Measurements from ENCODE around the gene RAB8A.

The RAB8A gene

DNA sequence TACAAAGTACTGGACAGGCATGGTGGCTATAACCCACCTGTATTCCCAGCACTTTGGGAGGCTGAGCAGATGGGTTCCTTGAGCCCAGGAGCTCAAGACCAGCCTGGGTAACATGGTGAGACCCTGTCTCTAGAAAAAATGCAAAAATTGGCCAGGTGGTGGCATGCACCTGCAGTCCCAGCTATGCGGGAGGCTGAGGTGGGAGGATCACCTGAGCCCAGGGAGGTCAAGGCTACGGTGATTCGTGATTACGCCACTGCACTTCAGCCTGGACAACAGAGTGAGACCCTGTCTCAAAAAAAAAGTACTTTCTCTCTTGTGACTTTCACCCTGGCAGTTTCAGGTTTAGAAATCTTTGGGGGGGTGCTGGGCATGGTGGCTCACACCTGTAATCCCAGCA is 11.2 kb upstream of the RAB8A start:
- TF ChIP-seq CTCF (IDR thresholded peaks at IDR 0.05; ENCODE audit: low read depth, low read length) = no peak
- no peak for DNase-seq (ENCODE audit: extremely low read depth, low read depth)

DNA sequence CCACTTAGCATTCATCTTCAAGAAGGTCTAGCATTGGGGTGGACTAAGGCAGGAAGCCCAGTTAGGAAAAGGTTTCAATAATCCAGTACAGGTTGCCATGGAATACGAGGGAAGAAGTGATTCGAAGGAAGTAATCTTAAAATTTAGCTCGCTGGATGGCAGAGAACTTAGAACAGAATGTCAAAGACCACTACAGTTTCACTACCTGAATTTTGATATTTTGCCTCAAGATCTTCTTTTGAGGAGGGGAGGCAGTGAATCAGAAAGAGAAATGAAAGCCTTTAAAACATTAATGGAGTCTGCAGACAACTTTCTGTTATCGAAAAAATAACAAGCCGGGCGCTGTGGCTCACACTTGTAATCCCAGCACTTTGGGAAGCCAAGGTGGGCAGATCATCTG is 7.0 kb upstream of the RAB8A start:
- no peak for DNase-seq (ENCODE audit: extremely low read depth, low read depth)
- no peak for TF ChIP-seq CTCF (IDR thresholded peaks at IDR 0.05; ENCODE audit: low read depth, low read length)

GRCh38 chr19:16106121-16106520 is 5.6 kb upstream of the RAB8A start:
- no peak for DNase-seq (ENCODE audit: extremely low read depth, low read depth)
- TF ChIP-seq CTCF (IDR thresholded peaks at IDR 0.05; ENCODE audit: low read depth, low read length) = no peak

GRCh38 chr19:16111909-16112752 is 442 bp downstream of the RAB8A start:
- no peak for DNase-seq (ENCODE audit: extremely low read depth, low read depth)
- TF ChIP-seq CTCF (IDR thresholded peaks at IDR 0.05; ENCODE audit: low read depth, low read length) = no peak

DNA sequence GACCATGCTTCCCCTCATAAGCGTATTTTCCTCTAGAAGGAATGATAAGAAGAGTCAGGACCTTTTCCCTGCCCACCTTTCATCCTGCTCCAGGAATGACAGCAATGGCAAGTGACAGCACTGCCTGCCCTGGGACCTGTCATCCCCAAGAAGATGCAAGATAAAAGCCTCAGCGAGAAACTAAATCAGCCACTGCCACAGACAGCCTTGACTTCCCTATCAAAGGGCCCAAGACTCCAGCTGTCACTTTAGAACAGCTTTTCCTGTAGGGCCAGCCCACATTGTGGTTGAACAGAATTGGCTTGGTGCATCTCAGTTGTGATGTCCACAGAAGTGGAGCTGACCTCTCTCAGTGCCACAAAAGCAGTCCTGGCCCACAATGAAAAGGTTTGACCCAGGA is 1.1 kb downstream of the RAB8A start:
- DNase-seq (ENCODE audit: extremely low read depth, low read depth) = no peak
- no peak for TF ChIP-seq CTCF (IDR thresholded peaks at IDR 0.05; ENCODE audit: low read depth, low read length)

GRCh38 chr19:16113727-16114126 is 2.0 kb downstream of the RAB8A start:
- DNase-seq (ENCODE audit: extremely low read depth, low read depth) = no peak
- TF ChIP-seq CTCF (IDR thresholded peaks at IDR 0.05; ENCODE audit: low read depth, low read length) = no peak

DNA sequence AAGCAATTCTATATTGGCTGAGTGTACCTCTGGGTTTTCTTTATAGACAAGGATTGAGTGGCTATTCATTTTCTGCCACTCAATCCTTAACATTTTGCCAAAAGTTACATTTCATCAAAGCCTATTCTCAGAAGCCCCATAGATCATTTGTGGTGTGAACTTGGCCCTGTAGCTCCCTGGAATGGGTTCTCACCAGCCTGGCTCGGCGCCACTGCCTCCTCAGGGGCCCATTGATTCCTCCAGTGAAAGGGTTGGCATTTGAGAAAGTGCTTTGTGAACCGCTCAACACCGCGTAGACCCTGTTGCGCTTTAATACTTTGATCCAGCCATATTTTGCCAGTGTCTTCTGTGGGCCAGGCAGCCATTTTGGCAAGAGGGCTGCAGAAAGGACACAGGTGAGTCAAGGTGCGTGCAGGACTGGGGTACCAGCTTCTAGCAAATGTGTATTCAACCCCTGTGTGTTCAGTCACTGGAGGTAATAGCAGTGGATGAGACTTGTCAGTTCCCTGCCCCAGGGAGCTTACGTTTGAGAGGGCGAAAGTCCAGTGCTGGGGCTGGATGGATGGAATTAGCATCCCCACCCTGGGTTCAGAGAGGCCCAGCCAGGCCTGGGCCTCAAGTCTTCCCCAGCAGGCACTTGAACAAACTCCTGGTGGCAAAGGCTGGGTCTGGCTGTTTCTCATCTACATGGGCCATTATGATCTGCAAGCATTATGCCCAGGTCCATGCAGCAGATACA is 3.8 kb downstream of the RAB8A start:
- no peak for DNase-seq (ENCODE audit: extremely low read depth, low read depth)

More for the DNA sequence above, 3.8 kb downstream of the RAB8A start:
- no peak for TF ChIP-seq CTCF (IDR thresholded peaks at IDR 0.05; ENCODE audit: low read depth, low read length)

All from AG09319 (cell line).